HL-60/S4 (cell line): ENCODE data around the gene UBE4B.
"Not testable (repeated sequence)": the region's sequence is repeated elsewhere in the genome, so short reads cannot be mapped to it uniquely, and the experiment has no call there.

Experiments
- in situ Hi-C: fragments of 300-500 bp; cut with MboI; formaldehyde crosslinking; loops from 2 replicates; pipeline ENCODE4 v1.14.3; 2022; ENCODE audit warnings: low sequenced_read_pairs

UBE4B gene

GRCh38 chr1:10032590-10033358 lies at the start of gene UBE4B:
Gene UBE4B (plus strand): TSS chr1:10032958. CDS start chr1:10033671, 713 bp downstream.
- in situ Hi-C loops: no loop called here

GRCh38 chr1:9984253-9984652 lies 48.5 kb upstream of the UBE4B start:
- in situ Hi-C loops: no loop called here

- in situ Hi-C loops: no loop called here
Measured at GRCh38 chr1:9985001-9985400, 47.8 kb upstream of the UBE4B start.

- in situ Hi-C loops: no loop called here
Measured at GRCh38 chr1:9989773-9990172, 43.0 kb upstream of the UBE4B start.

- in situ Hi-C loops: no loop called here
Measured at GRCh38 chr1:9990944-9991343, 41.8 kb upstream of the UBE4B start.

- in situ Hi-C loops: no loop called here
Measured at GRCh38 chr1:9992910-9993309, 39.8 kb upstream of the UBE4B start.

GRCh38 chr1:9993561-9994075 lies 39.1 kb upstream of the UBE4B start:
- in situ Hi-C loops: no loop called here

GRCh38 chr1:9996624-9997582 lies 35.9 kb upstream of the UBE4B start, which contains the start of gene RBP7:
Gene RBP7 (plus strand): TSS chr1:9997228. CDS start chr1:9997259, 31 bp downstream.
- in situ Hi-C loops: no loop called here

- in situ Hi-C loops: no loop called here
Measured at GRCh38 chr1:10001016-10001665, 31.6 kb upstream of the UBE4B start.

- in situ Hi-C loops: not testable (repeated sequence)
Measured at GRCh38 chr1:10005248-10005647, 27.5 kb upstream of the UBE4B start.

GRCh38 chr1:10007169-10007568 lies 25.6 kb upstream of the UBE4B start:
- in situ Hi-C loops: no loop called here

- in situ Hi-C loops: no loop called here
Measured at GRCh38 chr1:10014016-10014415, 18.7 kb upstream of the UBE4B start.

- in situ Hi-C loops: no loop called here
Measured at GRCh38 chr1:10019561-10019960, 13.2 kb upstream of the UBE4B start.

- in situ Hi-C loops: no loop called here
Measured at GRCh38 chr1:10020086-10020485, 12.7 kb upstream of the UBE4B start.

- in situ Hi-C loops: not testable (repeated sequence)
Measured at GRCh38 chr1:10020678-10021077, 12.1 kb upstream of the UBE4B start.

- in situ Hi-C loops: not testable (repeated sequence)
Measured at GRCh38 chr1:10021992-10022391, 10.8 kb upstream of the UBE4B start.

GRCh38 chr1:10022656-10023055 lies 10.1 kb upstream of the UBE4B start:
- in situ Hi-C loops: no loop called here

- in situ Hi-C loops: no loop called here
Measured at GRCh38 chr1:10025354-10025753, 7.4 kb upstream of the UBE4B start.

- in situ Hi-C loops: no loop called here
Measured at GRCh38 chr1:10027027-10027426, 5.7 kb upstream of the UBE4B start.

- in situ Hi-C loops: not testable (repeated sequence)
Measured at GRCh38 chr1:10028956-10029500, 3.7 kb upstream of the UBE4B start.

GRCh38 chr1:10031461-10031860 lies 1.3 kb upstream of the UBE4B start:
- in situ Hi-C loops: no loop called here
